VCaP (cell line): ENCODE data around the gene TUBB1.

Experiments used
- H3K27ac ChIP-seq: fragments of 450-650 bp; 2 replicates; pipeline ENCODE4 v1.5.1; 2017
- TF ChIP-seq, protein P1 (sequence below): fragments of 450-650 bp; conservative IDR thresholded peaks from 2 replicates; pipeline ENCODE4 v1.5.1; 2017; ENCODE audit warnings: mild to moderate bottlenecking, moderate library complexity

The TUBB1 gene

DNA sequence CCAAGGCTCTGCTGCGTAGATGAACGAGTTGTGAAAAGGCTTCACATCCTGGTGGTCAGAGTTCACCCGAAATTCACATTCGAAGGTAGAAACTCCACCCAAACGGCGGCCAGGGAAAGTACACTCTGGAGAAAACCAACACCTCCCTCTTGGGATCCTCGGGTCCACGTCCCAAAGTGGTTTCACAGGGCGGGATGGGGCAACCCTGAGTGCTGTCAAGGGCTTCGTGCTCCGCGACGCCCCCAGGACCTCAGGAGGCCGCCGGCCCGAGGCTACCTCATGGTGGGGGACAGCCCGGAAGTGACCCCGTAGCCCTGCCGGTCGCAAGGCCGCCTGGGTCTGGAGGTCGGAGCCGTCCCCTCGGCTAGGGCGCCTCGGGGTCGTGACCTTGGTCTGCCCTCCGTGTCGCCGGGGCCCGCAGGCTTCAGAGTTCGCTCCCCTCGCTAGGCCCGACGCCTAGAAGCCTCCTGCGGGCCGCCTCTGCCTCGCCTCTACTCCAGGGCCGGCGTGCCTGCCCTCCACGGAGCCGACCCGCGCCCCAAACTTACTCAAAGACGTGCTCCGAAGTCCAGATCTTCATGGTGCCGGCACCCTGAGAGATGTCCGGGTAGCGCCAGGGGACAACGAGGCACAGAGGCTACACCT, 23.0 kb downstream of the TUBB1 start, which contains the start of gene PRELID3B:
TSS of gene PRELID3B (minus strand) at position 636 of the 645 bp plus-strand sequence. CDS start at position 580, 56 bp downstream.
- peak within 1 kb of the TSS; percentile 85 for H3K27ac ChIP-seq
- TF ChIP-seq, protein P1, sequence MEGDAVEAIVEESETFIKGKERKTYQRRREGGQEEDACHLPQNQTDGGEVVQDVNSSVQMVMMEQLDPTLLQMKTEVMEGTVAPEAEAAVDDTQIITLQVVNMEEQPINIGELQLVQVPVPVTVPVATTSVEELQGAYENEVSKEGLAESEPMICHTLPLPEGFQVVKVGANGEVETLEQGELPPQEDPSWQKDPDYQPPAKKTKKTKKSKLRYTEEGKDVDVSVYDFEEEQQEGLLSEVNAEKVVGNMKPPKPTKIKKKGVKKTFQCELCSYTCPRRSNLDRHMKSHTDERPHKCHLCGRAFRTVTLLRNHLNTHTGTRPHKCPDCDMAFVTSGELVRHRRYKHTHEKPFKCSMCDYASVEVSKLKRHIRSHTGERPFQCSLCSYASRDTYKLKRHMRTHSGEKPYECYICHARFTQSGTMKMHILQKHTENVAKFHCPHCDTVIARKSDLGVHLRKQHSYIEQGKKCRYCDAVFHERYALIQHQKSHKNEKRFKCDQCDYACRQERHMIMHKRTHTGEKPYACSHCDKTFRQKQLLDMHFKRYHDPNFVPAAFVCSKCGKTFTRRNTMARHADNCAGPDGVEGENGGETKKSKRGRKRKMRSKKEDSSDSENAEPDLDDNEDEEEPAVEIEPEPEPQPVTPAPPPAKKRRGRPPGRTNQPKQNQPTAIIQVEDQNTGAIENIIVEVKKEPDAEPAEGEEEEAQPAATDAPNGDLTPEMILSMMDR = no peak

DNA sequence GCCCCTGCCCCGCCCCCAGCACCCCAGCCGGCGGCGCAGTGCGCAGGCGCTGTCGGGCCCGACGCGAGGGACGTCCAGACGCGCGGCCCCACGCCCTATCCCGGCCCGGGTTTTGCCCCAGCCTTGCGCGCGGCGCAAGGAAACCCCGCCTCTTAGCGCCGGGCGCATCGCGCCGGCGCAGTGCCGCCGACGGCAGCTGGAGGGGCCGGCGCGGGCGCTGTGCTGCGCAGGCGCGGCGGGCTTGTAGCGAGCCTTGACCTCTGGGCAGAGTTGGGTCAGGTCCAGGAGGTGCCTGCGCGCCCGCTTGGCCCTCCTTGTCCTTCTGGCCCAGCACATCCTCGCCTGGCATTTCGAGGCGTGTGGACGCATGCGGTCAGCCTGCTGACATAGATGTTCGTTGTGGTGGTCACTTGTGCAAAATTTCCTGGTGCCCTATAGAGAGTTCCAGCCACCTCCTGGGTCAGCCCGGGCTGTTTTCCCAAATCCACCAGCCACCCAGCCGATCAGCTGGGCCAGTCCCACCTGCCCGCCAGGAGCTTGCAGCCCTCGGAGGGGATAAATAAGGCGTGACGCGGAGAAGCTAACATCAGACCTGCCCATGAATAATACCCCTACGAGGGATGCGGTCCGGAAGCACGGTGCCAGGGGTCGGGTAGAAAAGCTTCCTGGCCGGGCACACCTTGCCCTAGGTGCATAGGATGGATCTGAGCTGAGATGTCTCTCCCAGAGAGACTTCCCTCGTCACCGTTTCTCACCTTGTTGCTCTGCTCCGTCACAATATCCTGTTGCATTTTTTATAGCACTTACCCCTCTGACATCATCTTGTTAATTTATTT, 23.8 kb downstream of the TUBB1 start:
- H3K27ac ChIP-seq = peak overlapping the region; percentile 85
- TF ChIP-seq, protein P1 = no peak

DNA sequence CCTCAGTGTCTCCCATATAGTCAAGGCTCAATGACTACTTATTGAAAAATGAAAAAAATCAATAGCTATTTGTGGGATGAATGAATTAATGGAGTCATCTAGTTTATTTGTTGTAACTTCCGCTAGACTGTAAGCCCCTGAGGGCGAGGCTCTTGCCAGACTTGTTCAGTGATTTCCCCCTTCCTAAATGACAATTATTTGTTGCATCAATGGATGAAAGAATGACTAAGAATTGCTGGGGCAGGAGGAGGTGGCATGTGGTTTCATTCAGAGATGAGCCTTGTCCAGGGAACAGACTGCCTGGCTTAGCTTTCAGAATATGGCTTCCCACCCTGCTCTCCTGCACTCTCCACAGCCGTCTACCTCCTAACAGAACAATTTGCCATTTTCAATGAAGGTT, 24.5 kb downstream of the TUBB1 start:
- H3K27ac ChIP-seq = peak overlapping the region; percentile 85; the same call in 1 of the 2 replicates
- TF ChIP-seq, protein P1 = no peak

DNA sequence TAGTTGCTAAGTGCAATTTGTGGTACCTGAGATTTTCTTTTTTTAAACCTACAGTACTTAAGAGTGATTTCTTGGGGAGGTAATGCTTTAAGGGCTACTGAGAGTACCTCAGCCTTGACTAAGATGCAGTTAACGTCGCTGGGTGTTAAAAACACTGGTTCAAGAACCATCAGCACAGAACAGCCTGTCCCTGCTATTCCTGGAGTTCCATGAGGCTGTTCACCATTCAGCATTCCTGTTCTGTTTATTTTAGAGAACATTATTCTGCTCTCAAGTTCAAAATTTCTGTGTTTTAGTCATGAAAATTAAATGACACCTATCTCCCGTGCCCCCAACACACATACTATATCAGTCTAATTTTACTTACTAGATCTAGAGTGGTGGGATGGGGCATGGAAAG, 25.1 kb downstream of the TUBB1 start:
- TF ChIP-seq, protein P1 = no peak
- H3K27ac ChIP-seq = no peak overlapping the region

DNA sequence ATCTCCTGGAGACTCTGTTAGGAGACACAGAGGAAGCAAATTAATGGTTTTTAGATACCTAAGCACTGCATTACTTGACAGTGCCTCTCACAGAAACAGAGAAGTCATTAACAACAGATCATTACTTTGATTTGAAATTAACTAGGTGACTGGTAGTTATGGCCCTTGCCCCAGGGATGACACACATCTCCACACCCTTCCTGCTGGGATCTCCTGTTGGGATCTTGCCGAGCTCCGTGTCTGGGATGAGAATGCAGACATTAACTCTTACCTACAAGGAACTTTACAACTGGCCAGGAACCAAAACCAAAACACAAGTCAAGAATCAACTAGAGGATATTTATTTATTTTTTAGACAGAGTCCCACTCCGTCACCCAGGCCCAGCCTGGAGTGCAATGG, 25.6 kb downstream of the TUBB1 start:
- H3K27ac ChIP-seq = no peak overlapping the region
- TF ChIP-seq, protein P1 = no peak

DNA sequence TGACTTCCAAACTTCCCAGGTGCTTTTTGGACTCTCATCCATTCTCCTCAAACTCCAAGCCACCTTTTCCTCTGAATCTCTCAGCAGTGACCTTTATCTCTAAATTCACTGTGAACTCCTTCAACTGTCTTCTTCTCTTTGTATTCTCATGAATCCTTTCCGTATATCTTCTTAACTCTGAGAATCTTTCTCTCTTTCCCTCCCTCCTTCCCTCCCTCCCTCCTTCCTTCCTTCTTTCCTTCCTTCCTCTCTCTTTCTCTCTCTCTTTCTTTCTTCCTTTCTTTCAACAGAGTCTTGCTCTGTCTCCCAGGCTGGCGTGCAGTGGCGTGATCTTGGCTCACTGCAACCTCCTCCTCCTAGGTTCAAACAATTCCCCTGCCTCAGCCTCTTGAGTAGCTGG, 27.6 kb downstream of the TUBB1 start:
- TF ChIP-seq, protein P1 = no peak
- no peak overlapping the region for H3K27ac ChIP-seq

DNA sequence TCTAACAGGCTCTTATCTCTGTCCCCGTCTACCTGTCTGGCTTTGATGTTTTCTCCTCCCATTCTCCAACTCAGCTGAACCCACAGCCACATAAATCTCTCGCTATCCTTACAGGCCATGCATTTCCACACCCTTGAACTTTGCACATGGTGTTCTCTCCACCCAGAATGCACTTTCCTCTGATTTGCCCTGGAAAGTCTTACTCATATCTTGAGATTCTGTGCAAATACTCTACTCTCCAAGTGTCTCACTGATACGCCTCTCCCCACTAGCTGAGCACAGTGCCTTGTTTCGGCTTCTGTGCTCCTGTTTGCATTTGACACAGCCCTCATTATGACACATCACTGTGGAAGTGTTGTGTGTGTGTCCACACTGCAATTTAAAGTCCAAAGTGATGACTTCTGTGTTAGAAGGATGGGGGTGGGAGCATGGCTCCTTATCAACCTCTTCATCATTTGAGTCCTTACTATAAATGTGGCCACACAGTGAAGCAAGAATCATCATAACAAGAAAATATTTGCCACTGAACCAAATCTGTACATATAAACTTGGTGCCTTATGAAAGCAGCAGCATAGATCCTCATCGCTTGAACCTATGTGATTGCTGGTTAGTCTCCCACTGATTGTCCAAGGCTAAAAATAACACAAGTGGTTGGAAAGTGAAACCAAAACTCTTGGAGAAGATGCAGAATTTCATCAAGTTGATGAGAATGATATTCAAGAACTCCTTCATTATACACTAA, 28.9 kb downstream of the TUBB1 start:
- H3K27ac ChIP-seq = no peak overlapping the region
- TF ChIP-seq, protein P1 = no peak
